ENCODE measurements around the gene MPP3.

Gene MPP3

DNA sequence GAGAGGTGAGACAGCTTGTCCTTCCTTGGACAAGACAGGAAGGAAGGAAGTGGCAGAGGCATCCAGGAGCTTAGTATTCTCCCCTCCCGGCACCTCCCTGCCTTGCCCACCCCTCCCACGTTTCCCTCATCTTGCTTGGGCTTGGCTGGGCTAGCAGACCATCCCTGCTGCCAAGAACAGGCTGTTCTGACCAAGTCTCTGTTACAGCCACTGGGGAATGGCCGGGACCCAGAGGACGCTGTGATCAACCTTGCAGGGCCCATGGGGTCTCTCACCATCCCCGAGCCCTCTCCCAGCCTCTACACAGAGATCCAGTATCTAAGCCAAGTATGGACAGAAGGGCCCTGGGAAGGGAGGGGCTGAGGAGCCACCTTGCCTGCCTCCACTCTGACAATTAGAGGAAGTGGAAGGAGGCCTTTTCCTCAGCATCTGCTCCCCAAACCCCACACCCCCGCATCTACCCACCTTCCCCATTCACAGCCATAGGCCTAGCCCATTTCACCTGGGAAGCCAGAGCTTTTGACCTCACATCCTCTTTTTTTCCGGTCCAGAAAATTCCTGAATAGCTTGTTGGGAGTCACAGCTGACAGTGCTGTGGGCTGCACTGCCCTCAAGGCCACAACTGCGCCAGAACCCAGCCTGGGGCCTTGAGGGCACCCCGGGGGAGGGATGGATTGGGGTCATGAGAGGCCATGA lies 28.1 kb upstream of the MPP3 start:
- no peak overlapping the region for H4K8ac ChIP-seq (ENCODE audit: low read depth, low read length)
- H3K4ac ChIP-seq (ENCODE audit: low read length), result no peak overlapping the region
- peaks cover 4 to 17% of the 10 kb centered on the region in 2 donors for H3K4me1 ChIP-seq (ENCODE audit: control insufficient read depth in 2 of 2, insufficient read depth in 1 of 2, low read depth in 1 of 2, low read length in 2 of 2)
- no peak overlapping the region for H3K23ac ChIP-seq (ENCODE audit: low read depth, low read length, poor library complexity)
- no peaks in the 10 kb centered on the region for H3K36me3 ChIP-seq (replicated peaks in 1 of 2; ENCODE audit: control insufficient read depth in 2 of 2, insufficient read depth in 2 of 2, low read length in 2 of 2)
- no peaks in the 10 kb centered on the region for H3K9me3 ChIP-seq (replicated peaks in 1 of 2; ENCODE audit: control insufficient read depth in 2 of 2, insufficient read depth in 1 of 2, low read depth in 1 of 2, low read length in 2 of 2)
- H4K91ac ChIP-seq (ENCODE audit: low read depth, low read length, poor library complexity), result no peak overlapping the region
- H3K4me2 ChIP-seq (ENCODE audit: insufficient read depth, low read length, poor library complexity, severe bottlenecking), result no peak overlapping the region
- no peaks in the 10 kb centered on the region for H3K79me1 ChIP-seq (ENCODE audit: low read depth, low read length)
- H3K27ac ChIP-seq (replicated peaks; ENCODE audit: low read length), result no peak overlapping the region
- no peak overlapping the region for H3K9ac ChIP-seq (ENCODE audit: low read depth, low read length, poor library complexity)
- H3K4me3 ChIP-seq (ENCODE audit: low read length in 2 of 2), result no peak overlapping the region
- H3K14ac ChIP-seq (ENCODE audit: low read length), result no peak overlapping the region
- H2AFZ ChIP-seq (ENCODE audit: low read length), result no peak overlapping the region
- no peak overlapping the region for H2BK120ac ChIP-seq (ENCODE audit: low read depth, low read length)
- H3K27me3 ChIP-seq (ENCODE audit: control insufficient read depth in 3 of 3, insufficient read depth in 3 of 3, low read depth in 1 of 3, low read length in 3 of 3), result peaks cover 0 to 42% (median 0%) of the 10 kb centered on the region in 3 experiments
- no peak for DNase-seq (ENCODE audit: low spot score)
- H2AK5ac ChIP-seq (ENCODE audit: low read depth, low read length), result no peak overlapping the region
- no peak overlapping the region for H2BK5ac ChIP-seq (ENCODE audit: low read length)
- peak overlapping the region; percentile 30 for H2BK12ac ChIP-seq (ENCODE audit: low read length)
- H3K18ac ChIP-seq (ENCODE audit: low read length), result peak overlapping the region; percentile 22
- no peak overlapping the region for H2BK15ac ChIP-seq (ENCODE audit: low read length)
- WGBS, 2 donors (ENCODE audit: extremely low coverage in 2 of 2, insufficient read length in 2 of 2, insufficient replicate concordance in 1 of 2), result no CpG with 5 or more reads among the region's 9 CpGs

- Histone ChIP-seq H2BK15ac (ENCODE audit: low read length) (no peak overlapping the region), H2AFZ (ENCODE audit: low read length) (no peak overlapping the region), H3K14ac (ENCODE audit: low read length) (no peak overlapping the region), H3K4me1 (ENCODE audit: control insufficient read depth in 2 of 2, insufficient read depth in 1 of 2, low read depth in 1 of 2, low read length in 2 of 2) (peaks cover 4 to 17% of the 10 kb centered on the region in 2 donors), H3K4ac (ENCODE audit: low read length) (no peak overlapping the region), H2BK5ac (ENCODE audit: low read length) (no peak overlapping the region), H3K18ac (ENCODE audit: low read length) (no peak overlapping the region), H4K91ac (ENCODE audit: low read depth, low read length, poor library complexity) (no peak overlapping the region), H3K36me3 (replicated peaks in 1 of 2; ENCODE audit: control insufficient read depth in 2 of 2, insufficient read depth in 2 of 2, low read length in 2 of 2) (no peaks in the 10 kb centered on the region), H3K9me3 (replicated peaks in 1 of 2; ENCODE audit: control insufficient read depth in 2 of 2, insufficient read depth in 1 of 2, low read depth in 1 of 2, low read length in 2 of 2) (no peaks in the 10 kb centered on the region), H2BK12ac (ENCODE audit: low read length) (no peak overlapping the region), H3K27me3 (ENCODE audit: control insufficient read depth in 3 of 3, insufficient read depth in 3 of 3, low read depth in 1 of 3, low read length in 3 of 3) (peaks cover 0 to 48% (median 0%) of the 10 kb centered on the region in 3 experiments), H2BK120ac (ENCODE audit: low read depth, low read length) (no peak overlapping the region), H3K4me2 (ENCODE audit: insufficient read depth, low read length, poor library complexity, severe bottlenecking) (no peak overlapping the region), H3K79me1 (ENCODE audit: low read depth, low read length) (no peaks in the 10 kb centered on the region), H2AK5ac (ENCODE audit: low read depth, low read length) (peak overlapping the region; percentile 6), H3K23ac (ENCODE audit: low read depth, low read length, poor library complexity) (peak overlapping the region; percentile 87), H3K4me3 (ENCODE audit: low read length in 2 of 2) (no peak overlapping the region), H3K9ac (ENCODE audit: low read depth, low read length, poor library complexity) (no peak overlapping the region), H3K27ac (replicated peaks; ENCODE audit: low read length) (no peak overlapping the region), H4K8ac (ENCODE audit: low read depth, low read length) (no peak overlapping the region)
- no peak for DNase-seq (ENCODE audit: low spot score)
- no CpG with 5 or more reads among the region's 12 CpGs for WGBS, 2 donors (ENCODE audit: extremely low coverage in 2 of 2, insufficient read length in 2 of 2, insufficient replicate concordance in 1 of 2)
These were observed 27.3 kb upstream of the MPP3 start for GRCh38 chr17:43860077-43860725.

- DNase-seq (ENCODE audit: low spot score), result no peak
- Histone ChIP-seq H3K4me3 (ENCODE audit: low read length in 2 of 2) (no peak overlapping the region), H3K14ac (ENCODE audit: low read length) (peak overlapping the region; percentile 40), H2BK15ac (ENCODE audit: low read length) (no peak overlapping the region), H3K27ac (replicated peaks; ENCODE audit: low read length) (no peak overlapping the region), H2AFZ (ENCODE audit: low read length) (peak overlapping the region; percentile 68), H2BK120ac (ENCODE audit: low read depth, low read length) (no peak overlapping the region), H3K36me3 (replicated peaks in 1 of 2; ENCODE audit: control insufficient read depth in 2 of 2, insufficient read depth in 2 of 2, low read length in 2 of 2) (no peaks in the 10 kb centered on the region), H3K18ac (ENCODE audit: low read length) (peak overlapping the region; percentile 70), H3K4ac (ENCODE audit: low read length) (no peak overlapping the region), H3K9me3 (replicated peaks in 1 of 2; ENCODE audit: control insufficient read depth in 2 of 2, insufficient read depth in 1 of 2, low read depth in 1 of 2, low read length in 2 of 2) (no peaks in the 10 kb centered on the region), H2BK12ac (ENCODE audit: low read length) (no peak overlapping the region), H3K4me1 (ENCODE audit: control insufficient read depth in 2 of 2, insufficient read depth in 1 of 2, low read depth in 1 of 2, low read length in 2 of 2) (peaks cover 4 to 9% of the 10 kb centered on the region in 2 donors), H3K23ac (ENCODE audit: low read depth, low read length, poor library complexity) (peak overlapping the region; percentile 16), H3K4me2 (ENCODE audit: insufficient read depth, low read length, poor library complexity, severe bottlenecking) (no peak overlapping the region), H4K91ac (ENCODE audit: low read depth, low read length, poor library complexity) (peak overlapping the region; percentile 44), H4K8ac (ENCODE audit: low read depth, low read length) (no peak overlapping the region), H3K27me3 (ENCODE audit: control insufficient read depth in 3 of 3, insufficient read depth in 3 of 3, low read depth in 1 of 3, low read length in 3 of 3) (peaks cover 0 to 63% (median 0%) of the 10 kb centered on the region in 3 experiments), H2BK5ac (ENCODE audit: low read length) (peak overlapping the region; percentile 43), H3K9ac (ENCODE audit: low read depth, low read length, poor library complexity) (peak overlapping the region; percentile 25), H2AK5ac (ENCODE audit: low read depth, low read length) (peak overlapping the region; percentile 45), H3K79me1 (ENCODE audit: low read depth, low read length) (no peaks in the 10 kb centered on the region)
- WGBS, 2 donors (ENCODE audit: extremely low coverage in 2 of 2, insufficient read length in 2 of 2, insufficient replicate concordance in 1 of 2), result no CpG with 5 or more reads among the region's 12 CpGs
These were observed 25.1 kb upstream of the MPP3 start for GRCh38 chr17:43857957-43858600.

- H2BK5ac ChIP-seq (ENCODE audit: low read length), result no peak overlapping the region
- no peak overlapping the region for H2AFZ ChIP-seq (ENCODE audit: low read length)
- no peak overlapping the region for H3K23ac ChIP-seq (ENCODE audit: low read depth, low read length, poor library complexity)
- H2BK15ac ChIP-seq (ENCODE audit: low read length), result no peak overlapping the region
- H3K4me2 ChIP-seq (ENCODE audit: insufficient read depth, low read length, poor library complexity, severe bottlenecking), result no peak overlapping the region
- no peak overlapping the region for H2BK12ac ChIP-seq (ENCODE audit: low read length)
- DNase-seq (ENCODE audit: low spot score), result no peak
- WGBS, 2 donors (ENCODE audit: extremely low coverage in 2 of 2, insufficient read length in 2 of 2, insufficient replicate concordance in 1 of 2), result no CpG with 5 or more reads among the region's 5 CpGs
- H3K18ac ChIP-seq (ENCODE audit: low read length), result no peak overlapping the region
- no peaks in the 10 kb centered on the region for H3K79me1 ChIP-seq (ENCODE audit: low read depth, low read length)
- H3K4ac ChIP-seq (ENCODE audit: low read length), result no peak overlapping the region
- no peak overlapping the region for H4K91ac ChIP-seq (ENCODE audit: low read depth, low read length, poor library complexity)
- no peaks in the 10 kb centered on the region for H3K9me3 ChIP-seq (replicated peaks in 1 of 2; ENCODE audit: control insufficient read depth in 2 of 2, insufficient read depth in 1 of 2, low read depth in 1 of 2, low read length in 2 of 2)
- H3K27me3 ChIP-seq (ENCODE audit: control insufficient read depth in 3 of 3, insufficient read depth in 3 of 3, low read depth in 1 of 3, low read length in 3 of 3), result peaks cover 0 to 64% (median 0%) of the 10 kb centered on the region in 3 experiments
- peak overlapping the region; percentile 66 for H2AK5ac ChIP-seq (ENCODE audit: low read depth, low read length)
- no peak overlapping the region for H3K4me3 ChIP-seq (ENCODE audit: low read length in 2 of 2)
- no peak overlapping the region for H4K8ac ChIP-seq (ENCODE audit: low read depth, low read length)
- H3K36me3 ChIP-seq (replicated peaks in 1 of 2; ENCODE audit: control insufficient read depth in 2 of 2, insufficient read depth in 2 of 2, low read length in 2 of 2), result no peaks in the 10 kb centered on the region
- no peak overlapping the region for H3K14ac ChIP-seq (ENCODE audit: low read length)
- H2BK120ac ChIP-seq (ENCODE audit: low read depth, low read length), result no peak overlapping the region
- H3K4me1 ChIP-seq (ENCODE audit: control insufficient read depth in 2 of 2, insufficient read depth in 1 of 2, low read depth in 1 of 2, low read length in 2 of 2), result peaks cover 4 to 9% of the 10 kb centered on the region in 2 donors
- H3K27ac ChIP-seq (replicated peaks; ENCODE audit: low read length), result no peak overlapping the region
- H3K9ac ChIP-seq (ENCODE audit: low read depth, low read length, poor library complexity), result no peak overlapping the region
These were observed 24.2 kb upstream of the MPP3 start for GRCh38 chr17:43857141-43857540.
